Effector CD4-positive, alpha-beta T cell (primary cell): ENCODE data around the gene AMOT.

Experiments used
- DNase-seq: peaks from one replicate; pipeline ENCODE4 v3.0.0-alpha.2; 2020

AMOT gene

DNA sequence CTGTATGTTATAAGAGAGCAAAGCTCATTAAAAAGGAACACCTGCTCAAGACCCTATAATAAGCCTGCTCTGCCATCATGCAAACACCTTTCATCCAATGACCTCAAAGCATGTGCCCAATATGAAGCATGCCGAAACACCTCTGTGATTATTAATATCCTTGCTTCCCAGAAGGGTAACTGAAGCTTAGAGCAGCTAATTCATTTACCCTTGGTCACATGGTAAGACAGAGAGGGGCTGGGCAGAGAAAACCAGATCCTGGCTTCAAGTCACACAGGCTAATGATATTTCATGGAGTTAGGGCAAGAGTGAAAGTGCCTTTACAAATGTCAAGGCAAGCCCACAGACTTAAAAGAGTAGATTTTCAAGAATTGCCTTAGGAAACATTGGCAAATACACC lies 5.6 kb downstream of the AMOT start:
- no peak for DNase-seq

DNA sequence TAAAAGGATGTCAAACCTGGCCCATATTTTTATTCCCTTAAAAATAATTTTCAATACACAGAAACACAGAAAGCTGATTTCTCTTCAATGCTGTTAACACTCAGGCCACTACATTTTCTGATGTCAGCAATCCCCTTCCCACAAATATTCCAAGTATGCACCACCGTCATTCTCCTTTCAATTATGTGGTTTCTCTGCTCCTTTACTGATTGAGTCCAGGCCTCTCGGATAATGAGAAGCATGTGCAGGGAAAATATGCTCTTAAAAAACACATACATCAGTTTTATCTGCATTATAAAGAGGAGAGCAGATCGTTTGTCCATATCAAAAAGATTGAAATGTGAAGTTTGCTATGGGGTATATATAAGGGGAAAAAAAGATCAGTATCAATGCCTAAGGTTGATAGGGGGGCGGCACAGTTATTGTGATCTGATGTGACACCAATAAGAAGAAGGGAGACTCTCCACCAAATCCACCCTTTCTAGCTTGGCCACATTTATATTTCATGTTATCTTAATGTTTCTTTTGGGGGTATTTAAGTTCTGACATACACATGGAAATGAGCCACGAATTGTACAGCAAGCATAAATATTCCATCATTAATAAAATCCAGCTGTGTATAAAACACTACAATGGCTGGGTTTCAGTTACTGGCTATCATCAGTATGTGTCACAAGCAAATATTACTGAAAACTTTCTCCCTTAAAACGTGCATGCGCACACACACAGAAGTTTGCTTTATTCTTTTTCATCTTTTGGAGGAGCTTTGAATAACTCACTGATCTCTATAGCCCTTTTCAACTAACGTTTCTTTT lies 6.4 kb downstream of the AMOT start:
- DNase-seq: no peak

DNA sequence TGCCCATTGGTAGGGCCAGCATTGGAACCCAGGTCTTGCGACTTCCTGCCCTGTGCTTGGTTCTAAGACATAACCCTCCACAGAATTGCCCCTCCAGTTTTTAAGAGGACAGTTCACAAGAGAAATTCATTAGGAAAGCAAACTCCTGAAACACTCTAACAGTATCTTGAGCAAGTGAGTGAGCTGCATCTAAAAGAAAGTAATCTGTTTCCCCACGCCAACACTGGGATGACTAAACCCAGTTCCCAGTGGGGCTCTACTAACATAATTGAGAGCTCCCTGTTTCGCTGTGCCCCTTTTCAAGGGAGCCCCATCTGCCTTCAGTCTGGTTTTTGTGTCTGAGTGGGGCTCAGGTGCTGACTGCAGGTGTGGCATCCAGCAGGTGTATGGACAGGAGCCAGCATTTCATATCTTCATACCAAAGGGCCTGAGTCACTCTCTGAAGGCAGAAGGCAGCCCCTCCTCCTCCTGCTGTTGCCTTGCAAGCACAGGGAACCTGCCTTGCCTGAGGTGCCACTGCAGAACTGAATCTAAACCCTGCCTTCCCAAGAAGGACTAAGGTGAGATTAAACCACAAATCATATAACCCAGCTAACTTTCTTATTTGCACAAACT lies 8.0 kb downstream of the AMOT start:
- DNase-seq: no peak

DNA sequence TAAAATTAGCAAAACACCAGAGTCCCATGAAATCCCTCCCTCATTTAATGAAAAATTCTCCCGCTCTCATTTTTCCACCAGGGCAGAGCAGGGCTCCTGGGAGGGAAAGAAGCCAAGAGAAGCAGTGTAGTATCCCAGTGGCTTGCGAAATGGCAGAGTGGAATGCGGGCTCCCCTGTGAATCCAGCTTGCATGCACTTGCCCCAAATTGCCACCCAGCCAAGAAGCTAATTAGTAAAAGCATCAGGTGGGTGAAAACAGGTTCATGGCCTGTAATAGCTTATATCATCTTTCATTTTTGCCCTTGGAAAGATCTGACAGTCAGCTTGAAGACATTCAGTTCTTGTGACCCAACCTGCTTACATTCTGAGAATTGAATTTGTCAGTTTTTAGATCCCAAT lies 10.1 kb downstream of the AMOT start:
- DNase-seq: no peak

DNA sequence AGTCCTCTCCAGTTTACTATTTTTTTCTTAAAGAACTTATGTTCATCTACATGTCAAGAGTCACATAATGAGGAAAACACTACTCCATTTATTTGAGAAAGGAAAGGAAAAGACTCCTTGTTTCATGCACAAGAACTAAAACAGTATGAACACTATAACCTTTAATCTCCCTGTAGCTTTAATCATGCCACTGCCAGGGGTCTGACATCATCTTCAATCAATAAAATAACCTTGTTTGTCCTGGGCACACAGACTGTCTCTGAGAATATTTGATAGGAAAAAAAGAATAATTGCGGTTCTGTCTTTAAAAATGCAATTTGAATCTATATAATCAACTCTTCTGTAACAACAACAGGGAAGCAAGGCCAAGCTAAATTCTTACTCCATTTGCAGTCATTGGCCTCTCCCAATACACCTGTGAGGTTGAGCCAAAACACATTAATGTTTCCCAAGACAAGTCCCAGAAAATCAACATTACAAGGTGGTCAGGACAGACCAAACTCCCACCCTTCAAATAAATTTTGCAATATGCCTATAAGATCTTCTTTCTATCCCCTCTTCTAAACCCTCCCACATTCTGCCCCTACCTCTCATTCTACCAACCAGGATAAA lies 13.2 kb downstream of the AMOT start:
- DNase-seq: no peak

DNA sequence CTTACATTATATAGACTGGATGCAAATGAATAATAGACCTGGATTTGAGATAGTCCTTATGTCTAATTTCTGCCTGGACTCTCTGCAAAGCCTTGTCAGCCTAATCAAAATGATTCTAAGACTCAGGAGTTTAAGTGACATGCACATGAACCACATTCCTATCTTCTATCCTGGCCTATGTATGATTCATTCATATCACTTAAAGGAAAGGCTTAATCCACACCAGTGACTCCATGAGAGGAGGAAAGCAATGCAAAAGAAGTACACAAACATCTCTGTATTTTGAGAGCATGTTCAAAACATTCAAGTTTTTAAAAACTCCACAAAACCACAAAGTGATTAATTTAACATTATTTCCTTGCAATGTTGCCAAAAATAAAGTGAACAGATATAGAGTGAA lies 14.6 kb downstream of the AMOT start:
- DNase-seq: no peak

DNA sequence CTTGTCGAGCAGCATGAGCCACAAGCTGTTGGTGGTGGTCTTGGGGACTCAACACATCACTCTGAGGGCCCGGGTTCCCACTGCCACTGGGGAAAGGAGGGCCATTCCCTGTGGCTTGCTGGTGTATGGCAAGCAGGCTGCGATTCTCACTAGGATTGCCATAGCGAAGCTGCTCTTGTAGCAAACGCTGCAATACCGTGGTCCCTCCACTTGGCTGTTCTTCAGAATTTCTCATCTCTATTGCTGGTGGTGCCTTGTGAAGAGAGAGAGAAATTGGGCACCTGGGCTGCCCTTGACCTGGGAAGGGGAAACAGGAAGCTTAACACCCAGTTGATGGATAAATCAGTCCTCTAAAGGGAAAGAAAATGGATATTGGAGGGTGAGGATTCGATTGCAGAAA lies 17.7 kb downstream of the AMOT start:
- no peak for DNase-seq

DNA sequence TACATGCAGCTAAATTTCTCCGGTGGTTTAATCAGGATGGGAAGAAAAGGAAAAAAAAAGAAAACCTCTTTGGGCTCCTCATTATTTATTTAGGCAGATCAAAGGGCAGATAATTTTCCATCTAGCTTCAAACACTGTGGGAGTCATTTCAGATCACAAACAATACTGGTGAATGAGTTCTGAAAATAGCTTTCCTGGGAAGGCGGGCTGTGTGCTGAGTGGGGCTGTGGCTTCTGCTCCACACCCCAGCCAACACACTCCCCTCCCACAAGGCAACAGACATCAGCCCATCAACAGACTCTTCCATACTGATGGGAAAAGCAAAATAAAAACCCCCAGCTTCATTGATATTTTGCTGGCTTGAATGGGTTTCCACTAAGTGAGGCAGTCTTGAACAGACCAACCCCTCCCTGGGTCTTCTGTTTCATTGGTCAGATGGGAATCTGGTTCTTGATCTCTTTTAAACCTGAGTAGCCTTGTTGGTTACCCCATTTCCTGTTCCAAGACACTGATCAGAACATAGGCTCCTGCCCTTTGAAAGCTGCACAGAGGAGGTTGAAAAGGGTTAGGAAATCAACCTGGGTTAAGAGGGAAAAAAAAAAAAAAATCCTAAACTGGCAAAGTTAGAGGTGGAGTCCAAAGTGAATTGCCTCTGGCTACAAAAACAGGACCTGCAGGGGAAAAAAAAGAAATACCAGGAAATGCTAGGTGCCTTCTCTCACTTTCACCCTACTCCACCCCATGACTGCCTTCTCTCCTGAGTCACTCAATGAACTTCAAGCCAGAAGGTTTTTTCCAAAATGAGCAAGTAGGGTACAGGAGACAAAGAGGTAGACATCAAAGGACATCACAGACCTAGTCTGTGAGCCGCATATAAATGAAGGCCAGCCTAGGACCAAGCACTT lies 20.0 kb downstream of the AMOT start:
- no peak for DNase-seq

DNA sequence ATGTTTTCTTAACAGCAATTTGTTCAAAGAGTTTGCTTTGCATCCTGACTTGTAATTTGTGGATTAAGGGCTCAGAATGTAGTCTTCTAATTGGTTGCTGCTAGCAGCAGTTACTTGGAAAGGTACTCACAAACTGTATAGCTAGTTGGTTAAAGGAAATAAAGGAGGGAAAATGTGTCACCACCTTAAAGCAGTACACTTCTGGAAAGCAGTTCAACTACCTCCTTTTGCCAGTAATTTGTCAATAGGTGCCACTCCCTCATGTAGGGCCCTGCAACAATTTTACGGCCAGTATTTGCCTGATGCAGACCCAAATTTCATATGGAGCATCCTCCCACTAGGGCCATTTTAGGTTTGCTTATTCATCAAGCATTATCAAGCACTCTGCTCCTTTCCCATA lies 20.8 kb downstream of the AMOT start:
- no peak for DNase-seq

DNA sequence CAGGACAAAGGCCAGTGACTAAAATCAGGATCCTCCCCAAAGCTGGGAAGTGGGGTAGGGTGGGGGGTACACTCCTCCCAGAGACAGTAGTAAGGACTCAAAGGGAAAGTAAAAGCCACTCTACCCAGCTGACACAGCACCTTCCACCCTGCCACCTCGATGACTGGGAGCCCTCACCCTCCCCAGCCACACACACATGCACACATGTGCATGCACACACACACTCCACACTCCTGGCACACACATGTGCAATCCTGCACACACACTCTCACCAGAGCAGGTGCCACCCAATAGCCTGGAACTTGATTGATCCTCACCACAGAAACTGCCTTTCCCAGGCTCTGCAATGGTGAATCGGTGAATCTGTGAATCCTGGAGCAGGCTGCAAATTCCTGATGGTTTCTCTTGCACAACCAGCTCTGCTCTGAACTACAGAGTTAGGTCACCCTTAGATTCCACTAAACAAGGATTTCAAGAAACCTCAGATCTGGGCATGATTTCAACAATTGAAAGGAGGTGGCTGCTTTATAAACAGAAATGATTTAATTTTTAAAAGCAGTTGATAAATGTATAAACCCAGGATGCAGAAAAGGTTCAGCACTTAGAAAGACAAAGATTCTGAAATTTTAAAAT lies 21.5 kb downstream of the AMOT start:
- no peak for DNase-seq

DNA sequence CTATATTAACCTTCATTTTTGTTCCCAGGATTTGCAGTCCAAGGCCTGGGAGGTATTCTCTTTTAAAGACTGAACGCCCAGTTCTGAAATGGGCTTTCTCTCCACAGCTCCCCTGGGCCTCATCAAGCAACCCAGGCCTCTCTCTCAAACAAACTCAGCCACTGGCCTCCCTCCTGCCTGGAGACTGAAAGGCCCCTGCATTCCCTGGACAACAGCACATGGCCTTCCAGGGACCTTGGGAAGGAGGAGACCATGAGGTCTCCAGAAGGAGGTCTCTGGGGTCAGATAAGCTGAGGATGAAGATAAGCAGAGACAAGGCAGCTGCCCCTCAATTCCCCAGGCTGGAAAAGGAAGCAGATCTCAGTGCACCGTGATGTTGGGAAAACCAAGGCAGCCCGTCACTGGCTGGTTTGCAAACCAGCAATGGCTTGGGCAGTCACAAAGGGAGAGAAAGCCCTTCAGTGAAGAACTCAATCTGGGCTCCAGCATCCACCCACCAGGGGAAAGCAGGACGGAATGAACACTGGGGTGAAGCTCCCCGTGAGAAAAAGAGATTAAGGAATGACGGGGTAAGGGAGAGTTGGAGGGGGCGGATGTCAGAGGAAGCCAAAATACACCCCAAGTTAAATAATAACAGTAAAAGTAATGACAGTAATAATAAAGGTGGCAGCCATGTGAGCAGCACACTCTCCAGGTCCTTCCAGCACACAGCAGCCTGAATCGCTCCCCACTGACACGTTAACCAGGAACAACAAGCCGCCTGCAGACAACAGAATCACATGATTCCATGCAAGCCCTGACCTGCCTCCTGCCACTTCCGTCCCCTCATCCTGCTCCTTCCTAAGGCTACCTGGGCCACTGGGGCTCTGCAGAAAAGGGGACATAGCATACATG lies 22.3 kb downstream of the AMOT start:
- no peak for DNase-seq

DNA sequence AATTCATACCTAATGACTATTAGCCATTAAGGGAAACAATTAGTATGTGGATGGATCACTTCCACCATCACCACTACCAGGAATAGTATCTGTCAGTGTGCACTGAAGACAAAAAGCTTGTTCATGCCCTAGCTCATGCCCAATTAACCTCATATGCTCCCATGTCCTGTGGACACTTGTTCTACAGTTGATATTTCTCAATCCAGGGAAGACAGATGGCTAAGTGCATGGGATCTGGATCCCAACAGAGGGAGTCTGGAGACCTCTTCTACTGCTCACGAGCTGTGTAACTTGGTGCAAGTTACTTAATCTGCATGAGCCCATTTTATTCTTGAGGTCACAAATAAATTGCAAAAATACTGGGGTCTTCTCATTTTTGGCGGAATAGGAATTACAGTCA lies 23.7 kb downstream of the AMOT start:
- no peak for DNase-seq

DNA sequence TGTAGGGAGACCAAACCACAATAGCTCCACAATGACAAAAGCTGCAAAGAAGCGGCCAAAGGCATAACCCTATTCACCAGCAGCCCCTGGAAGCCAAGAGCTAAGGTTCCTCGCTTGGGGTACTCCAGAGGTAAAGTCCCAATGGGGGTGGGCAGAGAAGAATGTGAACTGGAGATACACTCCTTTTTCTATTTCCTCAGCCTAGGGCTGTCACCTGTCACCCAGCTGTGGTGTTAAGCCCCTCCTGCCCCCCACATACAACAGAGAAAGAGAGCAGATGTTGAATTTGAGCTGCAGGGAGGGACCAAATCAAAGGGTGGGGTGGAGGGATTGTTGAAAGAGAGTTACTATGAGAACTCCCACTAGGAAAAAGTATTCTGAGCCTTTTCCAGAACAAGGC lies 26.1 kb downstream of the AMOT start:
- DNase-seq: no peak

DNA sequence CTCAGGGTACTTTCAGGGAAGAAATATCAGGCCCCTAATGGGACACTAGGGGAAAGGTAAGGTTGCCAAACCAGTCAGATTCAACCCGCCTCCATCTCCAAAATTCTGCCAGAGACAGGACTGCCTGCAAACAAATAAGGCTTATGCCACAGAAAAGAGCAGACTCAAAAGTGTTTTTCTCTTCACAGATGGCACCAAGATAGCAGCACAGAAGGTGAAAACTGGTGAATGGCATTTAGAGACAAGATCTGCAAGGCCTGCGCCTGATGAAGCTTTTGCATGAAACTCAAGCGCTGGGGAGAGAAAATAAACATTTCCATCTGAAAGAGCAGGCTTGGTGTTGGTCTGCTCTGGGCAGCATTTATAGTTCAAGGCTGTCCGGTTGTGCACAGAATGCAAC lies 27.9 kb downstream of the AMOT start:
- no peak for DNase-seq

DNA sequence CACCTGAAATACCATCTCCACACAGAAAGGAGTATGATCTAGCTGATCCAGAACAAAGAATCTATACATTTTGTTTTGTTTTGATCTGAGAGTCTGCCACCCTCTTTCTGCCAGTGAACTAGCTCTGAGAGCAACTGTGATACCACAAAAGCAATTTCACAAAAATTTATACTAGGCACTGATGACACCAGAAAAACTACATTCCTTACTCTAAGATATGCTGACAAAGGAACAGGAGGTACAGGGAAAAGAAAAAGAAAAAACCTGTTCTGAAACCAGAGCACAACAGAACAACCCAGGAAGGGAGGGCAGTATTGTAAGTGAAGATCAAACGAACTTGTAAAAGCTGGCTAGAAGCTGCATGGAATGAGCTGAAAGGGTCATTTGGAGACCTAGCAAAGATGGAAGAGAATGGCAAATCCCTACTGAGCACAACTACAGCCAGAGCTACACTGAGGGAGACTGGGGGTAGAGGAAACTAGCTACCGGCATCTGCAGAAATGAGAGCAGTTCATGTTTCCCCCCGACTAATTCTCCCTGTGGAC lies 31.9 kb downstream of the AMOT start:
- no peak for DNase-seq

DNA sequence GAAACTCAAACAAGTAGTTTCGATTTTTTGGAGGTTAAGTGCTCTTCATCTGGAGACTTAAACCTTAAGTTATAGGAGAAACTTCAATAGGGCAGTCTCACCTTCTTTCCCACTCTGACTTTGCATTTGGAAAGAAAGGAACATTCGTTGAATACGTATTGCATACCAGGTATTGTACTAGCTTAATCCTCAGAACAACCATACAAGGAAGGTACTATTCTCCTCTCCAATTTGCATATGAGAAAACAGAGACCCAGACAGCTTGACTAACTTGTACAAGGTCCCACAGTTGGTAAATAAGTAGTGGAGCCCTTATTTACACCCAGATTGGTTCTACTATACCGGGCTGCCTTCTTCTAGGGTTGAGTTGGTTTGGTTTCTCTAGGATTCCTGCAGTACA lies 32.6 kb downstream of the AMOT start:
- DNase-seq: no peak

DNA sequence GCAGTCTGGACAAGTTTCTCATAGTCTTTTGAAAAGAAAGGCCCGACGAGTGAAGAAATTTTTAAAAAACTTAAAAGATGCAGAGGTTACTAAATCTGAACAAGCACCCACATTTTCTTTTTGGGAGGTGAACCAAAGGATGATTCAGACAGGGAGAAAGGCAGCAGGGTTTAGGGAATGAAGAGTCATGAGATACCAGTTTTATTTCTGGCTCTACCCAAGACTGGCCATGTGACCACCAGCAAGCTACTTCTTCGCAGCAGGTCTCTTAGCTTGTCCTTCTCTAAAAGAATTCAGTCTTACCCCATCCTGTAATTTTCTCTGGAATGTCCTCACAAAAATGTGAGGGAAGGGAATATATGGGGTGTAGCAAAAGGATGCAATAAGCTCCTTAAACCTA lies 37.6 kb downstream of the AMOT start:
- DNase-seq: no peak

DNA sequence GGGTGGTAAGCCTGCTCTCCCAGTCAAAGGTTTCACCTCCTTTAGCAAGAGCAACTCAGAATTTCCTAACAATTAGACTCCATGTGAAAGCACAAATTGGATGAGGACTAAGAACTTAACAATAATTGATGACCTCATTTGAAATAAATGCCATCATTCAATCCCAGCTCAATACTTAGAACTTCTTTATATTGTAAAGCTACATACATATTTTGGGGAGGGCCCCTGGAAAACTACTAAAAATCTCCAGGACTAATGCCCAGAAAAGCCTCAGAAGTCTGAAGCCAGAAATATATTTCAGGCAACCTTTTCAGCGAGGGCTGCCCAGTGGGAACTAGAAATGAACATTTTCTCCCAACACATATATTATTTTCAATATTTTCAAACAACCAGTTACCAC lies 38.1 kb downstream of the AMOT start:
- no peak for DNase-seq

DNA sequence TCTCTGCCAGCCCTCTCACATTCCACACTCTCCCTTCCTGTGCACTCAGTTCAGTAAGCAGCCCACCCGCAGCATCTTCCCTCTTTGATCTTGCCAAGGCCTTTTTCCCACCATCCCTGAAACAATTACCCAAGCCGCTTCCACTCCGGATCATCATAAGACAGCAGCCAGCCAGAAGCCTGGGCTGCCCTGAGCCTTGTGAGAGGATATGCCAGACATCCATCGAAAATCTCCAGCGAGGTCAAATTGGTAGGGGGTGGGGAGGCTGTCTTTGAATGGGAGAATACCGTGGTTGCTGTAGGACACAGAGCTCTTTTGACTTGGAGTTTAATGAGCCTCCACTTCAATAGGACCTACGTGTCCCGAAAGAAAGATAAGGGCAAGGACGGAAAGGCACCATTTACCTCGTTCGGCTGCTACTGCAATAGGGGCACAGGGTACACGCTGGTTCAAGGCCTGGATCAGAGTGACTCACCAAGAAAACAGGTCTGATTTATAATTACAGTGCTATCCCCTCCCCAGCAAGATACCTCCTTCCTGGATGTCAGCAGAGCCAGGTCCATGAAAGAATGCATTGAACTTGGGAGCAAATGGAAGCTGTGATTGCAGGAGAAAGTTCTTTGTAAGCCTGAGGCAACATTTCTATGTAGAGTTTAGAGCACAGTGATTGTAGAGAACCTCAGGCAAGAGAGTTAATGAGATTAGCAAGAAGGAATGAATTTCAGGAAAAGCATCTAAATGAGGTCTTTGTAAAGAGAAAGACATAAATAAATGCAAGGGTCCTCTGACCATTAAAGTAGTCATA lies 39.5 kb downstream of the AMOT start:
- DNase-seq: no peak

DNA sequence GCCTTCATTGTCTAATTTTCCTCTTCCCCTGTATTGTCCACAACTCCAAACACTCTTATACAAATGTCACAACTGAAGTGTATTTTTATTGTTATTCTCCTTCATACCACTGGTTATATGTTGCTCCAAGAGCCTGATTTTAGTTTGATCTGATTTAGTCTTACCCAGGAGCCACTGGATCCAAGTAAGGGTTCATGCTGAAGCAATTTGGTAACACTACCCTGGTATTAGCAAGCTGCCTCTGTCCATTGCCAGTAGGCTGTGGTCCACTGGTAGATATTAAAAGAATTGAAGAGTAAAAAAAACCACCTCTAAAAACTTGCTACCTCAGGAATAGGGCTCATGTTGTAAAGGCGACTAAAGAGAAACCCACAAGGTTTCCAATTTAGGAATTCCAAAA lies 41.2 kb downstream of the AMOT start:
- DNase-seq: no peak

DNA sequence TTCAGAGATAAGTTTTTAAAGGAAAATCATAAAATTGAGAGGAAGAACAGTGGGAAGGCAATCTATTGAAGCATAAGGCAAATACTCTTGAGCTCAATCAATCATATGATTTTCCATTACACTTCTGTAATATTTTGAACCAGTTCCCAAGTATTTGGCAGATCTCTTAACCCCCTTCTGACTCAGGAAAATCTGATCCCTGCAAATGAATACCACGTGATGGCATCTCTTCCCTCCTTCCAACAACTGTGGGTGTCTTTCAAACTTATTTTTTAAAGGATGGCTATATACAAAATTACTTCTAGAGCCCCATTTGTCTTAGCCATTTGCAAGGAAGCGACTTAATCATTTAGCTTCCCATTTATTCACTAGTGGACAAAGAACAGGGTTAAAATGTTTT lies 41.9 kb downstream of the AMOT start:
- no peak for DNase-seq
